ENCODE results near the gene MYCBPAP. TPM values are rescaled to one million over a fixed set of nuclear protein-coding genes. Genes with fewer than 3 reads are reported as not detected.
"Not testable (repeated sequence)": the region's sequence is repeated elsewhere in the genome, so short reads cannot be mapped to it uniquely, and the experiment has no call there.

Gene MYCBPAP
- total RNA-seq, 1 donor from 2014 or later, result 0.72 TPM

GRCh38 chr17:50475362-50475761 is 32.9 kb upstream of the MYCBPAP start:
- no peak for DNase-seq (ENCODE audit: low spot score)
- Mint-ChIP-seq H3K36me3 (ENCODE audit: low read depth, unreplicated experiment) (peaks cover 37% of the 10 kb centered on the region), H3K4me3 (ENCODE audit: unreplicated experiment) (no peak overlapping the region), H3K27ac (ENCODE audit: unreplicated experiment) (no peak overlapping the region), H3K4me1 (ENCODE audit: unreplicated experiment) (peaks cover 5% of the 10 kb centered on the region), H3K27me3 (ENCODE audit: unreplicated experiment) (peaks cover 19% of the 10 kb centered on the region), H3K9me3 (ENCODE audit: unreplicated experiment) (no peaks in the 10 kb centered on the region)
- no peak for TF ChIP-seq CTCF (IDR thresholded peaks at IDR 0.05; ENCODE audit: unreplicated experiment)

- Mint-ChIP-seq H3K36me3 (ENCODE audit: low read depth, unreplicated experiment) (peaks cover 37% of the 10 kb centered on the region), H3K27me3 (ENCODE audit: unreplicated experiment) (peaks cover 16% of the 10 kb centered on the region)
- not testable (repeated sequence) for DNase-seq (ENCODE audit: low spot score); H3K27ac Mint-ChIP-seq (ENCODE audit: unreplicated experiment); H3K9me3 Mint-ChIP-seq (ENCODE audit: unreplicated experiment); H3K4me3 Mint-ChIP-seq (ENCODE audit: unreplicated experiment); H3K4me1 Mint-ChIP-seq (ENCODE audit: unreplicated experiment)
Observed at GRCh38 chr17:50475775-50476544, 32.3 kb upstream of the MYCBPAP start.

- Mint-ChIP-seq H3K36me3 (ENCODE audit: low read depth, unreplicated experiment) (peaks cover 34% of the 10 kb centered on the region), H3K4me1 (ENCODE audit: unreplicated experiment) (peaks cover 5% of the 10 kb centered on the region), H3K9me3 (ENCODE audit: unreplicated experiment) (no peaks in the 10 kb centered on the region), H3K27ac (ENCODE audit: unreplicated experiment) (no peak overlapping the region), H3K27me3 (ENCODE audit: unreplicated experiment) (peaks cover 16% of the 10 kb centered on the region), H3K4me3 (ENCODE audit: unreplicated experiment) (no peak overlapping the region)
- DNase-seq (ENCODE audit: low spot score), result no peak
- no peak for TF ChIP-seq CTCF (IDR thresholded peaks at IDR 0.05; ENCODE audit: unreplicated experiment)
Observed at GRCh38 chr17:50476545-50477315, 31.5 kb upstream of the MYCBPAP start.

GRCh38 chr17:50477976-50478375 is 30.3 kb upstream of the MYCBPAP start:
- peak overlapping the region; percentile 83 for H3K4me3 Mint-ChIP-seq (ENCODE audit: unreplicated experiment)
- peaks cover 10% of the 10 kb centered on the region for H3K27me3 Mint-ChIP-seq (ENCODE audit: unreplicated experiment)
- DNase-seq (ENCODE audit: low spot score), result no peak
- no peaks in the 10 kb centered on the region for H3K9me3 Mint-ChIP-seq (ENCODE audit: unreplicated experiment)
- peaks cover 22% of the 10 kb centered on the region for H3K36me3 Mint-ChIP-seq (ENCODE audit: low read depth, unreplicated experiment)
- peak overlapping the region; percentile 48 for H3K27ac Mint-ChIP-seq (ENCODE audit: unreplicated experiment)
- peaks cover 5% of the 10 kb centered on the region for H3K4me1 Mint-ChIP-seq (ENCODE audit: unreplicated experiment)
- TF ChIP-seq CTCF (IDR thresholded peaks at IDR 0.05; ENCODE audit: unreplicated experiment), result no peak

GRCh38 chr17:50478391-50479381 is 29.6 kb upstream of the MYCBPAP start, which contains the start of gene RSAD1:
Gene RSAD1, plus strand, starts transcription at chr17:50478860. Its CDS starts 25 bp downstream, at chr17:50478885.
- H3K27ac Mint-ChIP-seq (ENCODE audit: unreplicated experiment), result peak within 1 kb of the TSS; percentile 77
- peaks cover 5% of the 10 kb centered on the region for H3K4me1 Mint-ChIP-seq (ENCODE audit: unreplicated experiment)
- H3K36me3 Mint-ChIP-seq (ENCODE audit: low read depth, unreplicated experiment), result peaks cover 15% of the 10 kb centered on the region
- H3K9me3 Mint-ChIP-seq (ENCODE audit: unreplicated experiment), result no peaks in the 10 kb centered on the region
- DNase-seq (ENCODE audit: low spot score), result peak; percentile 87
- H3K4me3 Mint-ChIP-seq (ENCODE audit: unreplicated experiment), result peak within 1 kb of the TSS; percentile 93
- H3K27me3 Mint-ChIP-seq (ENCODE audit: unreplicated experiment), result peaks cover 8% of the 10 kb centered on the region
- peak; percentile 86 for TF ChIP-seq CTCF (IDR thresholded peaks at IDR 0.05; ENCODE audit: unreplicated experiment)

Measured in endothelial cell (in vitro differentiated cells).